Ectodermal cell (in vitro differentiated cells): ENCODE measurements around the gene SCAF11.

Source experiments
- H3K27ac ChIP-seq: 2 replicates; pipeline ENCODE4 v1.7.0; 2013; ENCODE audit warnings: mild to moderate bottlenecking, low read depth, low read length; ENCODE audit not compliant: insufficient read depth, poor library complexity, severe bottlenecking
- H3K27me3 ChIP-seq: 2 replicates; pipeline ENCODE4 v1.7.0; 2013; ENCODE audit warnings: mild to moderate bottlenecking, low read length; ENCODE audit not compliant: insufficient read depth, control insufficient read depth, poor library complexity, severe bottlenecking
- H3K36me3 ChIP-seq: one replicate; pipeline ENCODE4 v1.7.0; 2013; ENCODE audit warnings: low read length; ENCODE audit not compliant: control insufficient read depth, insufficient read depth
- H3K4me1 ChIP-seq: one replicate; pipeline ENCODE4 v1.7.0; 2013; ENCODE audit warnings: low read length; ENCODE audit not compliant: control insufficient read depth, insufficient read depth
- H3K4me3 ChIP-seq: 2 replicates; pipeline ENCODE4 v1.7.0; 2013; ENCODE audit warnings: low read depth, low read length, control low read depth; ENCODE audit not compliant: insufficient read depth
- H3K9me3 ChIP-seq: 2 replicates; pipeline ENCODE4 v1.7.0; 2013; ENCODE audit warnings: mild to moderate bottlenecking, low read length, moderate library complexity; ENCODE audit not compliant: control insufficient read depth
- WGBS, 2 experiments: methylation state at CpG; one replicate each; pipeline ENCODE4 v1.1.7; 2013; ENCODE audit warnings: missing lambda C conversion rate in 2 of 2; 5-methylcytosine and 5-hydroxymethylcytosine counted together

SCAF11 gene

GRCh38 chr12:45981075-45981837, 9.1 kb downstream of the SCAF11 start:
- H3K9me3 ChIP-seq: no peaks in the 10 kb centered on the region
- H3K27ac ChIP-seq: no peak overlapping the region
- 89 to 90% methylated on average over 4 to 7 of the region's 7 CpGs for WGBS, 2 experiments
- no peaks in the 10 kb centered on the region for H3K36me3 ChIP-seq
- H3K4me1 ChIP-seq: no peaks in the 10 kb centered on the region
- H3K4me3 ChIP-seq: no peak overlapping the region
- H3K27me3 ChIP-seq: no peaks in the 10 kb centered on the region

GRCh38 chr12:45980540-45980939, 9.8 kb downstream of the SCAF11 start:
- Histone ChIP-seq H3K4me1 (no peaks in the 10 kb centered on the region), H3K4me3 (no peak overlapping the region), H3K27me3 (no peaks in the 10 kb centered on the region), H3K9me3 (no peaks in the 10 kb centered on the region), H3K27ac (no peak overlapping the region), H3K36me3 (no peaks in the 10 kb centered on the region)
- WGBS, 2 experiments: 85 to 90% methylated on average over 1 of the region's 1 CpG

GRCh38 chr12:45978108-45978507, 12.3 kb downstream of the SCAF11 start:
- Histone ChIP-seq H3K9me3 (no peaks in the 10 kb centered on the region), H3K27ac (no peak overlapping the region), H3K4me1 (no peaks in the 10 kb centered on the region), H3K27me3 (no peaks in the 10 kb centered on the region), H3K4me3 (no peak overlapping the region), H3K36me3 (no peaks in the 10 kb centered on the region)
- 83 to 93% methylated on average over 1 to 2 of the region's 2 CpGs for WGBS, 2 experiments

GRCh38 chr12:45977620-45978019, 12.8 kb downstream of the SCAF11 start:
- Histone ChIP-seq H3K36me3 (no peaks in the 10 kb centered on the region), H3K27ac (no peak overlapping the region), H3K4me1 (no peaks in the 10 kb centered on the region), H3K4me3 (no peak overlapping the region), H3K9me3 (no peaks in the 10 kb centered on the region), H3K27me3 (no peaks in the 10 kb centered on the region)

GRCh38 chr12:45975506-45975905, 14.9 kb downstream of the SCAF11 start:
- H3K27me3 ChIP-seq: no peaks in the 10 kb centered on the region
- WGBS, 2 experiments: 91 to 96% methylated on average over 4 of the region's 6 CpGs
- no peak overlapping the region for H3K27ac ChIP-seq
- H3K36me3 ChIP-seq: no peaks in the 10 kb centered on the region
- no peaks in the 10 kb centered on the region for H3K9me3 ChIP-seq
- no peaks in the 10 kb centered on the region for H3K4me1 ChIP-seq
- no peak overlapping the region for H3K4me3 ChIP-seq

- Histone ChIP-seq H3K4me1 (no peaks in the 10 kb centered on the region), H3K27me3 (no peaks in the 10 kb centered on the region), H3K4me3 (no peak overlapping the region), H3K27ac (no peak overlapping the region), H3K9me3 (no peaks in the 10 kb centered on the region), H3K36me3 (no peaks in the 10 kb centered on the region)
- WGBS, 2 experiments: 96% methylated on average over 4 of the region's 4 CpGs
Measured at GRCh38 chr12:45974883-45975282, 15.5 kb downstream of the SCAF11 start.

GRCh38 chr12:45974171-45974719, 16.1 kb downstream of the SCAF11 start:
- H3K4me1 ChIP-seq: no peaks in the 10 kb centered on the region
- H3K36me3 ChIP-seq: no peaks in the 10 kb centered on the region
- H3K27ac ChIP-seq: no peak overlapping the region
- no peaks in the 10 kb centered on the region for H3K9me3 ChIP-seq
- H3K27me3 ChIP-seq: no peaks in the 10 kb centered on the region
- H3K4me3 ChIP-seq: no peak overlapping the region

- Histone ChIP-seq H3K4me3 (no peak overlapping the region), H3K4me1 (no peaks in the 10 kb centered on the region), H3K9me3 (no peaks in the 10 kb centered on the region), H3K36me3 (no peaks in the 10 kb centered on the region), H3K27ac (no peak overlapping the region), H3K27me3 (no peaks in the 10 kb centered on the region)
- 92 to 100% methylated on average over 1 to 2 of the region's 2 CpGs for WGBS, 2 experiments
Measured at GRCh38 chr12:45973526-45973925, 16.8 kb downstream of the SCAF11 start.

- Histone ChIP-seq H3K27me3 (no peaks in the 10 kb centered on the region), H3K36me3 (no peaks in the 10 kb centered on the region), H3K4me3 (no peak overlapping the region), H3K9me3 (no peaks in the 10 kb centered on the region), H3K4me1 (no peaks in the 10 kb centered on the region), H3K27ac (no peak overlapping the region)
- 80% methylated on average over 1 of the region's 1 CpG; no CpG with 5 or more reads in 1 of the 2 experiments for WGBS, 2 experiments
Measured at GRCh38 chr12:45970391-45970790, 20.0 kb downstream of the SCAF11 start.

- WGBS, 2 experiments: 39 to 40% methylated on average over 2 of the region's 2 CpGs
- Histone ChIP-seq H3K4me1 (no peaks in the 10 kb centered on the region), H3K27ac (no peak overlapping the region)
Measured at GRCh38 chr12:45969084-45969483, 21.3 kb downstream of the SCAF11 start.

More at GRCh38 chr12:45969084-45969483, 21.3 kb downstream of the SCAF11 start:
- Histone ChIP-seq H3K9me3 (no peaks in the 10 kb centered on the region), H3K4me3 (no peak overlapping the region), H3K27me3 (no peaks in the 10 kb centered on the region), H3K36me3 (no peaks in the 10 kb centered on the region)
